Left lung (tissue), 10 donors: Measurements from ENCODE around the gene FDXR. TPM values are rescaled to one million over a fixed set of nuclear protein-coding genes. Genes with fewer than 3 reads are reported as not detected.

ENCODE experiments used
- ATAC-seq: fragments of 200-7000 bp; cut with Tn5 transposase; one replicate; pipeline ENCODE4 v1.9.1; 2020; ENCODE audit warnings: moderate library complexity
- DNase-seq, 4 donors: peaks; one replicate each; pipeline ENCODE4 v3.0.0-alpha.2; 2013 to 2020
- H3K27ac ChIP-seq, 2 donors: fragments of 200-600 bp; sonication (generic) in 1 of 2; one replicate each; pipeline versions ENCODE4 v1.5.0 to v1.8.0; 2020 to 2021
- H3K27me3 ChIP-seq, 2 donors: fragments of 200-600 bp; sonication (generic) in 1 of 2; one replicate each; pipeline versions ENCODE4 v1.5.0 to v1.8.0; 2020 to 2021
- H3K36me3 ChIP-seq, 2 donors: fragments of 200-600 bp; sonication (generic) in 1 of 2; one replicate each; pipeline versions ENCODE4 v1.5.0 to v1.8.0; 2020 to 2021
- H3K4me1 ChIP-seq, 2 donors: fragments of 200-600 bp; one replicate each; pipeline ENCODE4 v1.8.0; 2021
- H3K4me3 ChIP-seq, 2 donors: fragments of 200-600 bp; sonication (generic) in 1 of 2; one replicate each; pipeline versions ENCODE4 v1.5.0 to v1.8.0; 2020 to 2021; ENCODE audit warnings: mild to moderate bottlenecking in 1 of 2
- H3K9me3 ChIP-seq, 2 donors: fragments of 200-600 bp; sonication (generic) in 1 of 2; one replicate each; pipeline versions ENCODE4 v1.5.0 to v1.8.0; 2020 to 2021
- CTCF ChIP-seq, 2 donors: fragments of 200-600 bp; sonication (generic) in 1 of 2; IDR thresholded peaks; one replicate each; pipeline versions ENCODE4 v1.5.0 to v1.8.0; 2021; ENCODE audit warnings: antibody characterized with exemption in 2 of 2
- intact Hi-C, 2 donors: fragments of 100-400 bp; cut with DNase I; formaldehyde crosslinking; loops; one replicate each; pipeline versions ENCODE4 v1.11.2 to v1.14.2; 2022
- polyA plus RNA-seq, 6 donors: library from polyadenylated mRNA; unstranded; fragments of 120-200 nt; gene quantifications; one replicate each; pipeline ENCODE4 v1.2.1, GENCODE V29; 2013; ENCODE audit not compliant: insufficient read length in 6 of 6
- total RNA-seq, 2 donors: library from RNA; stranded (reverse); fragmentation: NEBNext Ultra II Directional; extraction: Animal tissue kit (Norgen Biotek cat#: 25700); gene quantifications; one replicate each; pipeline ENCODE4 v1.2.1, GENCODE V29; 2021
- donor health status: DM: no; HTN: yes; CAD: no.
- donor health status: DM: no; HTN: no; CAD: no.

FDXR gene
- total and polyA plus RNA-seq, 8 donors, result 5.3 to 17.2 (median 7.2) TPM

GRCh38 chr17:74853048-74853397 lies 19.8 kb downstream of the FDXR start:
- H3K27me3 ChIP-seq, result peaks cover 33 to 88% of the 10 kb centered on the region in 2 donors

GRCh38 chr17:74852237-74853047 lies 20.4 kb downstream of the FDXR start:
- no peaks in the 10 kb centered on the region for H3K36me3 ChIP-seq
- no peak overlapping the region for H3K27ac ChIP-seq
- no peak for TF ChIP-seq CTCF (IDR thresholded peaks at IDR 0.05)
- H3K9me3 ChIP-seq, result no peaks in the 10 kb centered on the region
- no peak overlapping the region for H3K4me3 ChIP-seq
- intact Hi-C loops, result no loop called here
- ATAC-seq (peak; percentile 91), DNase-seq (peak in 1 of 4 donors; percentile 51)
- peaks cover 0 to 9% of the 10 kb centered on the region in 2 donors for H3K4me1 ChIP-seq
- peaks cover 33 to 83% of the 10 kb centered on the region in 2 donors for H3K27me3 ChIP-seq

More at GRCh38 chr17:74853048-74853397, 19.8 kb downstream of the FDXR start:
- no peak for DNase-seq
- no peak overlapping the region for H3K4me3 ChIP-seq
- intact Hi-C loops, result no loop called here
- H3K36me3 ChIP-seq, result no peaks in the 10 kb centered on the region
- no peak for TF ChIP-seq CTCF (IDR thresholded peaks at IDR 0.05)
- H3K4me1 ChIP-seq, result peaks cover 0 to 9% of the 10 kb centered on the region in 2 donors
- H3K27ac ChIP-seq, result no peak overlapping the region
- H3K9me3 ChIP-seq, result no peaks in the 10 kb centered on the region
- ATAC-seq, result no peak

- Histone ChIP-seq H3K4me1 (peaks cover 0 to 9% of the 10 kb centered on the region in 2 donors), H3K27me3 (peaks cover 33 to 75% of the 10 kb centered on the region in 2 donors), H3K36me3 (no peaks in the 10 kb centered on the region), H3K4me3 (no peak overlapping the region), H3K27ac (no peak overlapping the region), H3K9me3 (no peaks in the 10 kb centered on the region)
- no peak for TF ChIP-seq CTCF (IDR thresholded peaks at IDR 0.05)
- no peak for DNase-seq
- ATAC-seq, result no peak
- intact Hi-C loops, result no loop called here
Observed at GRCh38 chr17:74851612-74852236, 21.1 kb downstream of the FDXR start.

GRCh38 chr17:74850914-74851313 lies 21.9 kb downstream of the FDXR start:
- DNase-seq (no peak), ATAC-seq (no peak)
- intact Hi-C loops, result no loop called here
- Histone ChIP-seq H3K9me3 (no peaks in the 10 kb centered on the region), H3K4me1 (peaks cover 0 to 9% of the 10 kb centered on the region in 2 donors), H3K4me3 (no peak overlapping the region), H3K27me3 (peaks cover 33 to 71% of the 10 kb centered on the region in 2 donors), H3K27ac (no peak overlapping the region), H3K36me3 (no peaks in the 10 kb centered on the region)
- TF ChIP-seq CTCF (IDR thresholded peaks at IDR 0.05), result no peak

GRCh38 chr17:74850310-74850709 lies 22.5 kb downstream of the FDXR start:
- Histone ChIP-seq H3K27me3 (peaks cover 33 to 67% of the 10 kb centered on the region in 2 donors), H3K4me1 (peaks cover 0 to 9% of the 10 kb centered on the region in 2 donors), H3K4me3 (no peak overlapping the region), H3K27ac (no peak overlapping the region), H3K9me3 (no peaks in the 10 kb centered on the region), H3K36me3 (no peaks in the 10 kb centered on the region)
- TF ChIP-seq CTCF (IDR thresholded peaks at IDR 0.05), result no peak
- peak in 1 of 4 donors; percentile 69 for DNase-seq
- ATAC-seq, result no peak
- intact Hi-C loops, result no loop called here
